HG03139 (cell line): ENCODE results near the gene STXBP6.
"Not testable (repeated sequence)": the region's sequence is repeated elsewhere in the genome, so short reads cannot be mapped to it uniquely, and the experiment has no call there.

Experiments
- ATAC-seq: cut with Tn5 transposase; IDR thresholded peaks from one replicate; pipeline ENCODE4 v1.9.1; 2021; ENCODE audit not compliant: unreplicated experiment

Gene STXBP6

DNA sequence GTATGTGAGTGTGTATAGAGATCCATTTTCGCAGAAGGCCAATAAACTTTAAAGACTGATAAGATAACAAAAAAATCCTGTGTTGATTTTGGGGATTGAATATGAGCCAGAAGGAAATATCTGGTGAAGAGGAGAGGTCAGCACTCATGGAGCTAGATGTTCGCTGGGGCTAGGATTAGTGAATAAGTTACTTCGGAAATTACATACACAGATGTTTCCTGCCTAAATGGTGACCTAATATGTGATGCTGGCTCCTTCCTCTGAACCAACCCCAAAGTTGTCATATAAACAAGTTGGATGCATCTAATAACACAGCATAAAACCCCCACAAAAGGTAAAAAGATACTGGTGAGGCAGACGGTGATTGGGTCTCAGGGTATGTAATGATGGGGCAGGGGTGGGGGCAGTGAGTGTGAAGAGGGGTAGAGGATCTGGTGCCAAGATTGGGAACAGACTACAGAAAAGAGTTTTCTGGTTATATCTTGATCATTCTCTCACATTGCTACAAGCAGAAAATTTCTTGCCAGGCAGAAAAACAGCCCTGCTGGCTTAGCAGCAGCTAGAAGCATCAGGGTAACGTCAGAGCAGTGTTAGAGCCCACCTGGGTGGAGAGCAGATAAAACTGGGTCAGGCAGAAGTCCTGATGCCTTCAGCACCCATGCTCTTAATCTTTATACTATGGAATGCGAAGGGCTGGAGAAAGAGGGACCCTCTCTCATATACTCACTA lies 275.6 kb downstream of the STXBP6 start:
- no peak for ATAC-seq

DNA sequence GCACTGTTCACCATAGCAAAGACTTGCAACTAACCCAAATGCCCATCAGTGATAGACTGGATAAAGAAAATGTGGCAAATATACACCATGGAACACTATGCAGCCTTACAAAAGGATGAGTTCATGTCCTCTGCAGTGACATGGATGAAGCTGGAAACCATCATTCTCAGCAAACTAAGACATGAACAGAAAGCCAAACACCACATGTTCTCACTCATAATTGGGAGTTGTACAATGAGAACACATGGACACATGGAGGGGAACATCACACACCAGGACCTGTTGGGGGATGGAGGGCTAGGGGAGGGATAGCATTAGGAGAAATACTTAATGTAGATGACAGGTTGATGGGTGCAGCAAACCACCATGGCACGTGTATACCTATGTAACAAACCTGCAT lies 276.4 kb downstream of the STXBP6 start:
- ATAC-seq, result not testable (repeated sequence)

DNA sequence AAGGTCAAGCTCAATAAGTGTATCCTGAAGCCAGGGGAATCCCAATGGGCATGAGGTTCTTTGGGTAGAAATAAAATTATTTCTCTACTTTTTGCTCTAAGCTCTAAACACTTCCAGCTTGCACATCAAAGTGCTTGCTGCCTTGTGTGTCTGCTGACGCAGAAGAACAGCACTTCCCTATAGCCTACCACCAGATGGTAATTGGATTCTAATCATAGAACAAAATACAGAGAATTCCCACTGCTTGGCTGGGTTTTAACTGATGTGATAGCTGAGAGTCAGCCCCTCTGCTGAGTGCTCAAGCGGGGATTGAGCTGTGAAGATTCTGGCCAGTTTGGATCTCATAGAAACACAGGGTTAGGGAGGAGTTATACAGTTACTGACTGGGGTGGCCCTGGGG lies 283.5 kb downstream of the STXBP6 start:
- ATAC-seq, result no peak

DNA sequence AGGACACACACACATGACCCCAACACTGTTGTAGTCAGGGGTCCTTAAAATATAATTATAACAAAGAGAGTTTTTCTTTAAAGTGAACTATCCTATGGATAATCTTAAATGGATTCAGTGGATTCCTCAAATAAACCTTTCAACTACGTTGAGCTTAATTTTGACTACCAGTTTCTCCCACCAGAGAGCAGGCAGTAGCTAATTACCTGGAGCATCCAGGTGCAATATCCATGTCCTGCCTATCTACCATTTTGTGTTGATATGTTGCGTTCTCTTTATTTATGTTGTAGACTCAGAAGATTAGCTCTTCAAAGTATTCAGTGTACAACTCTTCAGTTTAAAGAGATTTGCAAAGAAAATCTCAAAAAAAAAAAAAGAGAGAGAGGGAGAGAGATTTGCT lies 288.8 kb downstream of the STXBP6 start:
- ATAC-seq, result no peak
